Esophagus squamous epithelium (tissue), 5 donors: ENCODE data around the gene LBX2. TPM values are rescaled to one million over a fixed set of nuclear protein-coding genes. Genes with fewer than 3 reads are reported as not detected.

Source experiments
- DNase-seq: peaks from one replicate; lab custom pipeline; 2025; lab: John Stamatoyannopoulos, UW
- H3K27ac ChIP-seq, 4 donors: fragments of 200-600 bp; sonication (generic); one replicate each; pipeline ENCODE4 v1.5.1; 2016 to 2019; ENCODE audit warnings: mild to moderate bottlenecking in 1 of 4
- H3K27me3 ChIP-seq, 4 donors: fragments of 200-600 bp; sonication (generic); 1 replicate in 3 of 4; 2 replicates in 1 of 4; pipeline versions ENCODE4 v1.5.1 to v1.6.0; 2017 to 2021; ENCODE audit warnings: antibody characterized with exemption in 1 of 4
- H3K36me3 ChIP-seq, 3 donors: fragments of 200-600 bp; sonication (generic); one replicate each; pipeline ENCODE4 v1.5.1; 2016 to 2019
- H3K4me1 ChIP-seq, 3 donors: fragments of 200-600 bp; sonication (generic); one replicate each; pipeline ENCODE4 v1.5.1; 2017 to 2019
- H3K4me3 ChIP-seq, 4 donors: fragments of 200-600 bp; sonication (generic); 1 replicate in 3 of 4; 2 replicates in 1 of 4; pipeline ENCODE4 v1.5.1; 2016 to 2019; ENCODE audit warnings: mild to moderate bottlenecking in 2 of 4, moderate library complexity in 1 of 4
- H3K9me3 ChIP-seq, 3 donors: fragments of 200-600 bp; sonication (generic); one replicate each; pipeline ENCODE4 v1.5.1; 2016 to 2019
- POLR2A ChIP-seq, 4 donors: fragments of 450-650 bp; IDR thresholded peaks; one replicate each; pipeline ENCODE4 v1.6.1; 2017; ENCODE audit warnings: antibody characterized with exemption in 4 of 4, mild to moderate bottlenecking in 4 of 4, moderate library complexity in 3 of 4
- WGBS, 2 donors: methylation state at CpG; one replicate each; pipeline ENCODE4 v1.1.5; 2018; 5-methylcytosine and 5-hydroxymethylcytosine counted together
- intact Hi-C: fragments of 100-400 bp; cut with DNase I; formaldehyde crosslinking; loops from one replicate; pipeline ENCODE4 v1.15.0; 2022
- total RNA-seq, 4 donors: library from RNA; depleted of rRNA; stranded (reverse); fragments of >200 nt; gene quantifications; one replicate each; pipeline ENCODE4 v1.1.0, GENCODE V29; 2016
- TF ChIP-seq, protein P1 (sequence below), 6 experiments: fragments of 450-650 bp in 4 of 6; fragments of 200-600 bp in 2 of 6; sonication (generic) in 2 of 6; IDR thresholded peaks; one replicate each; pipeline ENCODE4 v1.5.1; 2016 to 2019; ENCODE audit warnings: antibody characterized with exemption in 6 of 6, mild to moderate bottlenecking in 4 of 6, moderate library complexity in 4 of 6
- donor health status: DM: yes; HTN: yes; CAD: no.

LBX2 gene
- total RNA-seq, 4 donors from 2014 or later: 0.38 to 0.57 TPM; not detected in 2

DNA sequence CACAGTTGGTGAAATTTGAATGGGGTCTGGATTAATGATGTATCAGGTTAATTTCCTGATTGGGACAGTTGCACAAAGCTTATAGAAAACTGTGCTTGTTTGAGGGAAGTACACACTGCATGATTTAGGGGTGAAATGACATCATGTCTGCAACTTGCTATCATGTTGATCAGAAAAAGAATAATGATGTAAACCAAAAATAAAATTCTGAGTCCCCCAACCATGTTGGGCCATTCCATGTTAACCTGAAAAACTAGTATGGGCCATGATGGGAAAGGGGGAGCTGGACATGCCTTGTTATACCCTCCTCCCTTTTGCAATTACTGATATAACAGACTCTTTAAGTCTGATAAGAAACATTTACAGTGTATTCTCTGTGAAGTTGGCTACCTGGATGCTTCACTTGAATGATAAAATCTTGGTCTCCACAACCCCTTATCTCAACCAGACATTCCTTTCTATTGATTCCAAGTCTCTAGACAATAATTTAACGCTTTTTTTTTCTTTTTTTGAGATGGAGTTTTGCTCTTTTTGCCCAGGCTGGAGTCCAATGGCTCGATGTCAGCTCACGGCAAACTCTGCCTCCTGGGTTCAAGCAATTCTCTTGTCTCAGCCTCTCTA is 48.7 kb downstream of the LBX2 start:
- WGBS, 2 donors: 84 to 93% methylated on average over 3 of the region's 3 CpGs
- Histone ChIP-seq H3K27ac (no peak overlapping the region), H3K9me3 (no peaks in the 10 kb centered on the region), H3K36me3 (no peaks in the 10 kb centered on the region), H3K27me3 (no peaks in the 10 kb centered on the region), H3K4me1 (peaks cover 5 to 12% (median 5%) of the 10 kb centered on the region in 3 donors), H3K4me3 (no peak overlapping the region)
- no peak for DNase-seq
- no peak for TF ChIP-seq POLR2A (IDR thresholded peaks at IDR 0.05)
- TF ChIP-seq, protein P1, sequence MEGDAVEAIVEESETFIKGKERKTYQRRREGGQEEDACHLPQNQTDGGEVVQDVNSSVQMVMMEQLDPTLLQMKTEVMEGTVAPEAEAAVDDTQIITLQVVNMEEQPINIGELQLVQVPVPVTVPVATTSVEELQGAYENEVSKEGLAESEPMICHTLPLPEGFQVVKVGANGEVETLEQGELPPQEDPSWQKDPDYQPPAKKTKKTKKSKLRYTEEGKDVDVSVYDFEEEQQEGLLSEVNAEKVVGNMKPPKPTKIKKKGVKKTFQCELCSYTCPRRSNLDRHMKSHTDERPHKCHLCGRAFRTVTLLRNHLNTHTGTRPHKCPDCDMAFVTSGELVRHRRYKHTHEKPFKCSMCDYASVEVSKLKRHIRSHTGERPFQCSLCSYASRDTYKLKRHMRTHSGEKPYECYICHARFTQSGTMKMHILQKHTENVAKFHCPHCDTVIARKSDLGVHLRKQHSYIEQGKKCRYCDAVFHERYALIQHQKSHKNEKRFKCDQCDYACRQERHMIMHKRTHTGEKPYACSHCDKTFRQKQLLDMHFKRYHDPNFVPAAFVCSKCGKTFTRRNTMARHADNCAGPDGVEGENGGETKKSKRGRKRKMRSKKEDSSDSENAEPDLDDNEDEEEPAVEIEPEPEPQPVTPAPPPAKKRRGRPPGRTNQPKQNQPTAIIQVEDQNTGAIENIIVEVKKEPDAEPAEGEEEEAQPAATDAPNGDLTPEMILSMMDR (IDR thresholded peaks at IDR 0.05): no peak
- intact Hi-C loops: no loop called here

DNA sequence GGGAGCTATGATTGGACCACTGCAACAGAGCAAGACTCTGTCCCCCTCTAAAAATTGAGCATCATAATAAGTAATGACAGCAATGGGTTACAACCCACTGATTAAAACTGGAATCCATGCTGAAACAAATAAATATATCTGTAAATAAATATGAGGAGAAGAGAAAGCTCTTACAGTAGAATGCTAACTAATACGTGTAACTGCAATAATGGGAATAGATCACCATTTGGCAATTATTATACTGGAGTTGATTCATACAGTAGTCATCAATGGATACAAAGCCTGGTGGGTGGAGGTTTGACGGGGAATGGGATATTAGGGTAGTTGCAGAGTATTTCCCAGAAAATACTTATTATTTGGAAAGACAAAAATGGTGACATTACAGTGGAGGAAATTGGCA is 50.6 kb downstream of the LBX2 start:
- intact Hi-C loops: no loop called here
- Histone ChIP-seq H3K27me3 (no peaks in the 10 kb centered on the region), H3K4me1 (peaks cover 0 to 5% (median 2%) of the 10 kb centered on the region in 3 donors), H3K27ac (no peak overlapping the region), H3K9me3 (no peaks in the 10 kb centered on the region), H3K4me3 (no peak overlapping the region), H3K36me3 (no peaks in the 10 kb centered on the region)
- no peak for DNase-seq
- TF ChIP-seq, protein P1 (IDR thresholded peaks at IDR 0.05): no peak
- no peak for TF ChIP-seq POLR2A (IDR thresholded peaks at IDR 0.05)
- WGBS, 2 donors: 31 to 46% methylated on average over 2 of the region's 2 CpGs

Other genes with a start within 250 kb of the LBX2 start
- gene SLC4A5, start 156.2 kb downstream of the LBX2 start, total RNA-seq: 1 to 10 TPM in 2 of 4 donors, under 1 TPM in 2; 0.62 to 2.3 (median 1.2) TPM
- gene DCTN1, start 119.3 kb downstream of the LBX2 start, total RNA-seq: 10 to 100 TPM; 67.1 to 80.1 (median 75.0) TPM
- gene C2orf81, start 78.0 kb downstream of the LBX2 start, total RNA-seq: under 1 TPM; 0.22 to 0.76 (median 0.59) TPM
- gene WDR54, start 77.9 kb downstream of the LBX2 start, total RNA-seq: 1 to 10 TPM; 3.1 to 9.1 (median 6.0) TPM
- gene RTKN, start 57.7 kb downstream of the LBX2 start, total RNA-seq: 10 to 100 TPM; 20.2 to 37.8 (median 27.9) TPM
- gene INO80B, start 44.5 kb downstream of the LBX2 start, total RNA-seq: 10 to 100 TPM in 3 of 4 donors, 1 to 10 TPM in 1; 5.4 to 41.9 (median 20.3) TPM
- 10 to 100 TPM; 14.2 to 34.1 (median 25.3) TPM for gene WBP1, start 41.2 kb downstream of the LBX2 start, total RNA-seq
- 10 to 100 TPM; 29.3 to 37.4 (median 33.9) TPM for gene MOGS, start 34.2 kb downstream of the LBX2 start, total RNA-seq
- gene MRPL53, start 26.9 kb downstream of the LBX2 start, total RNA-seq: 10 to 100 TPM; 10.7 to 25.2 (median 22.1) TPM
- gene CCDC142, start 16.6 kb downstream of the LBX2 start, total RNA-seq: 10 to 100 TPM in 2 of 4 donors, 1 to 10 TPM in 2; 6.5 to 24.6 (median 14.5) TPM
- 10 to 100 TPM; 11.2 to 27.7 (median 17.5) TPM for gene TTC31, start 16.5 kb downstream of the LBX2 start, total RNA-seq
- gene PCGF1, start 8.1 kb upstream of the LBX2 start, total RNA-seq: 10 to 100 TPM in 3 of 4 donors, 1 to 10 TPM in 1; 4.4 to 16.2 (median 14.7) TPM
- gene TLX2, start 14.8 kb upstream of the LBX2 start, total RNA-seq: not detected
- 10 to 100 TPM in 1 of 4 donors, 1 to 10 TPM in 3; 3.8 to 13.3 (median 5.7) TPM for gene DQX1, start 26.6 kb upstream of the LBX2 start, total RNA-seq
- 100 to 1,000 TPM in 2 of 4 donors, 10 to 100 TPM in 2; 79.9 to 142 (median 105) TPM for gene AUP1, start 30.1 kb upstream of the LBX2 start, total RNA-seq
- 10 to 100 TPM; 16.9 to 25.8 (median 22.0) TPM for gene HTRA2, start 30.3 kb upstream of the LBX2 start, total RNA-seq
- gene LOXL3, start 54.3 kb upstream of the LBX2 start, total RNA-seq: 1 to 10 TPM in 2 of 4 donors, under 1 TPM in 1, not detected in 1; 0.48 to 4.3 (median 3.2) TPM
- gene DOK1, start 55.1 kb upstream of the LBX2 start, total RNA-seq: 1 to 10 TPM in 2 of 4 donors, under 1 TPM in 1, not detected in 1; 0.88 to 6.7 (median 3.0) TPM
- gene M1AP, start 148.7 kb upstream of the LBX2 start, total RNA-seq: under 1 TPM in 1 of 4 donors, not detected in 3; 0.19 TPM
- gene SEMA4F, start 154.6 kb upstream of the LBX2 start, total RNA-seq: 1 to 10 TPM in 3 of 4 donors, under 1 TPM in 1; 0.42 to 6.1 (median 1.7) TPM